NCI-H1417 treated with DMSO at 0.1 percent for 48 hours (cell line): ENCODE data around the gene TGM3.

ENCODE experiments used
- DNase-seq: peaks from one replicate; lab custom pipeline; 2025; lab: John Stamatoyannopoulos, UW

Gene TGM3

GRCh38 chr20:2283706-2284423 lies 11.9 kb upstream of the TGM3 start:
- no peak for DNase-seq

- no peak for DNase-seq
Observed at GRCh38 chr20:2285193-2285592, 10.6 kb upstream of the TGM3 start.

- no peak for DNase-seq
Observed at GRCh38 chr20:2285613-2286012, 10.2 kb upstream of the TGM3 start.

GRCh38 chr20:2287504-2287903 lies 8.3 kb upstream of the TGM3 start:
- DNase-seq = no peak

- DNase-seq = no peak
Observed at GRCh38 chr20:2289475-2289874, 6.3 kb upstream of the TGM3 start.

- DNase-seq = no peak
Observed at GRCh38 chr20:2290486-2290885, 5.3 kb upstream of the TGM3 start.

- no peak for DNase-seq
Observed at GRCh38 chr20:2292416-2293110, 3.2 kb upstream of the TGM3 start.

- no peak for DNase-seq
Observed at GRCh38 chr20:2293486-2293885, 2.3 kb upstream of the TGM3 start.

- no peak for DNase-seq
Observed at GRCh38 chr20:2293971-2294370, 1.8 kb upstream of the TGM3 start.

GRCh38 chr20:2295286-2295685 lies 515 bp upstream of the TGM3 start:
- no peak for DNase-seq

- peak; percentile 56 for DNase-seq
Observed at GRCh38 chr20:2296524-2297356, 939 bp downstream of the TGM3 start.

- DNase-seq = no peak
Observed at GRCh38 chr20:2297357-2297728, 1.5 kb downstream of the TGM3 start.

GRCh38 chr20:2298116-2298515 lies 2.3 kb downstream of the TGM3 start:
- no peak for DNase-seq

GRCh38 chr20:2298701-2299100 lies 2.9 kb downstream of the TGM3 start:
- DNase-seq = no peak

- DNase-seq = no peak
Observed at GRCh38 chr20:2299301-2299700, 3.5 kb downstream of the TGM3 start.

GRCh38 chr20:2300002-2300401 lies 4.2 kb downstream of the TGM3 start:
- DNase-seq = no peak

GRCh38 chr20:2300420-2300819 lies 4.6 kb downstream of the TGM3 start:
- DNase-seq = no peak

GRCh38 chr20:2301164-2301622 lies 5.4 kb downstream of the TGM3 start:
- DNase-seq = no peak

GRCh38 chr20:2302384-2303060 lies 6.7 kb downstream of the TGM3 start:
- no peak for DNase-seq

- no peak for DNase-seq
Observed at GRCh38 chr20:2303673-2304072, 7.9 kb downstream of the TGM3 start.

- no peak for DNase-seq
Observed at GRCh38 chr20:2304180-2304579, 8.4 kb downstream of the TGM3 start.

- no peak for DNase-seq
Observed at GRCh38 chr20:2305029-2305428, 9.2 kb downstream of the TGM3 start.
